ENCODE data around the gene INKA1.

Gene INKA1

GRCh38 chr3:49802719-49803464 is at the start of gene INKA1:
TSS of gene INKA1 (plus strand) at chr3:49803261. CDS start at chr3:49803393, 132 bp downstream.
- DNase-seq (ENCODE audit: low read depth) = no peak
- TF ChIP-seq, protein P1, sequence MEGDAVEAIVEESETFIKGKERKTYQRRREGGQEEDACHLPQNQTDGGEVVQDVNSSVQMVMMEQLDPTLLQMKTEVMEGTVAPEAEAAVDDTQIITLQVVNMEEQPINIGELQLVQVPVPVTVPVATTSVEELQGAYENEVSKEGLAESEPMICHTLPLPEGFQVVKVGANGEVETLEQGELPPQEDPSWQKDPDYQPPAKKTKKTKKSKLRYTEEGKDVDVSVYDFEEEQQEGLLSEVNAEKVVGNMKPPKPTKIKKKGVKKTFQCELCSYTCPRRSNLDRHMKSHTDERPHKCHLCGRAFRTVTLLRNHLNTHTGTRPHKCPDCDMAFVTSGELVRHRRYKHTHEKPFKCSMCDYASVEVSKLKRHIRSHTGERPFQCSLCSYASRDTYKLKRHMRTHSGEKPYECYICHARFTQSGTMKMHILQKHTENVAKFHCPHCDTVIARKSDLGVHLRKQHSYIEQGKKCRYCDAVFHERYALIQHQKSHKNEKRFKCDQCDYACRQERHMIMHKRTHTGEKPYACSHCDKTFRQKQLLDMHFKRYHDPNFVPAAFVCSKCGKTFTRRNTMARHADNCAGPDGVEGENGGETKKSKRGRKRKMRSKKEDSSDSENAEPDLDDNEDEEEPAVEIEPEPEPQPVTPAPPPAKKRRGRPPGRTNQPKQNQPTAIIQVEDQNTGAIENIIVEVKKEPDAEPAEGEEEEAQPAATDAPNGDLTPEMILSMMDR (IDR thresholded peaks at IDR 0.05; ENCODE audit: control insufficient read depth, insufficient read depth, low read depth, low read length, missing control alignments) = peak; percentile 94
- H3K4me3 ChIP-seq (ENCODE audit: control insufficient read depth, low read depth, low read length) = peak within 1 kb of the TSS; percentile 96

DNA sequence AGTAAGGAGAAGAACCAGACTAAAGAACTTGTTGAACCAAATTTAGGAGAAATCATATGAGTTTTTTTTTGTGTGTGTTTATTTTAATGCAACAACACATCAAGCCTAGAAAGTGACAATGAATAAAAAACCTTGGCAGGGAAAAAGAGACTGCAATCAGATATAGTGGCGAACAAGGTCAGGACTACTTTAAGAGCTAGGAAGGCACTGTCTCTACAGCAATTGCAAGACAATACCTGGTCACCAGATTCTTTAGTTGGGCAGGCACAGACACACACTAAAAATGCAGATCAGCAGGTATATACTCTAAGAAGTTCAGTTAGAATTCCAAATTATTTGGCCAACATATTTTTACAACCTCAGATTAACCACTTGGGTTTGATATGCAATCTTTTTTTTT is 48.5 kb upstream of the INKA1 start:
- TF ChIP-seq, protein P1 (IDR thresholded peaks at IDR 0.05; ENCODE audit: control insufficient read depth, insufficient read depth, low read depth, low read length, missing control alignments) = no peak
- no peak overlapping the region for H3K4me3 ChIP-seq (ENCODE audit: control insufficient read depth, low read depth, low read length)
- no peak for DNase-seq (ENCODE audit: low read depth)

DNA sequence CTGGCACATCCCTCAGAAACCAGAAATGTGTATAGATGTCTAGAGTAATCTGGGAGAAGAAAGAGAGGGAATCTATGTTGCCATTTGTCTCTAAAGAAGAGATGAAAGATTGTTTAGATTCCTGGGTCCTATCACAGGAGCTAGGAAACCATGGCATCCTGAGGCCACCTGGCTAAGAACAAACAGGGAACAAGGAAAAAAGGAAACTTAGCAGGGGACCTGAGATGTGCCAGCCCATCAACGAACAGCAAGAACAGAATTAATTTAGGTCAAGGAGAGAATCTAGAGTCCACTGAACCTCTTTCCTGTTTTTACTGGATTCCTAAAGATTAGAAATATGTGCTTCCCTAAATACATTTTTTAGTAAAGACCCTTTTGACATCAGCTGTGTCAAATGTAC is 47.0 kb upstream of the INKA1 start:
- no peak for DNase-seq (ENCODE audit: low read depth)
- TF ChIP-seq, protein P1 (IDR thresholded peaks at IDR 0.05; ENCODE audit: control insufficient read depth, insufficient read depth, low read depth, low read length, missing control alignments) = no peak
- no peak overlapping the region for H3K4me3 ChIP-seq (ENCODE audit: control insufficient read depth, low read depth, low read length)

DNA sequence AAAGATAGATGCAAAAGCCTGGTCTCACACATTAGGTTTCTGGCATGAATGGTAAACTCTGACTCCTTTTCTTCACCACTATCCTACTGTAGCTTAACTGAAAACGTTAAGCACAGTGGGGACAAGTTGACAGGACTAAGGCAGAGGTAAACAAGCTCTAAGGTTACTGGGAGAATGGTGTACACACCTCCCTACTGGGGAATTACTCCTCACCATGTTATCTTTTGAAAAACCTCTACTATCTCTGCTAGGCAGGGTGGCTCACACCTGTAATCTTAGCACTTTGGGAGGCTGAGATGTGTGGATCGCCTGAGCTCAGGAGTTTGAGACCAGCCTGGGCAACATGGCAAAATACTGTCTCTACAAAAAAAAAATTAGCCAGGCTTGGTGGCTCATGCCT is 45.9 kb upstream of the INKA1 start:
- no peak overlapping the region for H3K4me3 ChIP-seq (ENCODE audit: control insufficient read depth, low read depth, low read length)
- DNase-seq (ENCODE audit: low read depth) = no peak
- TF ChIP-seq, protein P1 (IDR thresholded peaks at IDR 0.05; ENCODE audit: control insufficient read depth, insufficient read depth, low read depth, low read length, missing control alignments) = no peak

GRCh38 chr3:49759226-49759625 is 43.8 kb upstream of the INKA1 start:
- TF ChIP-seq, protein P1 (IDR thresholded peaks at IDR 0.05; ENCODE audit: control insufficient read depth, insufficient read depth, low read depth, low read length, missing control alignments) = no peak
- DNase-seq (ENCODE audit: low read depth) = no peak
- H3K4me3 ChIP-seq (ENCODE audit: control insufficient read depth, low read depth, low read length) = no peak overlapping the region

DNA sequence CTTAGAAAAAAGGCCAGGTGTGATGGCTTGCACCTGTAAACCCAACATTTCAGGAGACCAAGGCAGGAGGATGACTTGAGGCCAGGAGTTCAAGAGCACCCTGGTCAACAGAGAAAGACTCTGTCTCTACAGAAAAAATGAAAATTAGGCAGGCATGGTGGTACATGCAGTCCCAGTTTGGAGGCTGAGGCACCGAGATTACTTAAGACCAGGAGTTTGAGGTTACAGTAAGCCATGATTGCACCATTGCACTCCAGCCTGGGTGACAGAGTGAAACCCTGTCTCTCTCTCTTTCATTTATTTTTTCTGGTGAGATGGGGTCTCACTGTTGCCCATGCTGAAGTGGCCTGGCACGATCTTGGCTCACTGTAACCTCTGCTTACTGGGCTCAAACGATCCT is 41.4 kb upstream of the INKA1 start:
- TF ChIP-seq, protein P1 (IDR thresholded peaks at IDR 0.05; ENCODE audit: control insufficient read depth, insufficient read depth, low read depth, low read length, missing control alignments) = no peak
- DNase-seq (ENCODE audit: low read depth) = no peak
- H3K4me3 ChIP-seq (ENCODE audit: control insufficient read depth, low read depth, low read length) = no peak overlapping the region

All from AG09309 (cell line).